Measurements from ENCODE around the gene OR2T27.
"Not testable (repeated sequence)": the region's sequence is repeated elsewhere in the genome, so short reads cannot be mapped to it uniquely, and the experiment has no call there.

Gene OR2T27

GRCh38 chr1:248655354-248655753, at the start of gene OR2T27:
OR2T27 (minus strand) TSS chr1:248655528; CDS start chr1:248650884, 4,644 bp downstream.
- DNase-seq (ENCODE audit: low read depth) = not testable (repeated sequence)

- DNase-seq (ENCODE audit: low read depth) = no peak
These were observed 49.3 kb upstream of the OR2T27 start for GRCh38 chr1:248704606-248705005.

- DNase-seq (ENCODE audit: low read depth) = no peak
These were observed 48.3 kb upstream of the OR2T27 start for GRCh38 chr1:248703674-248704073.

- DNase-seq (ENCODE audit: low read depth) = no peak
These were observed 47.4 kb upstream of the OR2T27 start, which contains the start of gene OR14I1 for GRCh38 chr1:248702714-248703113. OR14I1 (minus strand) TSS chr1:248702766.

GRCh38 chr1:248699099-248699498, 43.8 kb upstream of the OR2T27 start:
- DNase-seq (ENCODE audit: low read depth) = no peak

- DNase-seq (ENCODE audit: low read depth) = no peak
These were observed 42.6 kb upstream of the OR2T27 start for GRCh38 chr1:248697907-248698306.

GRCh38 chr1:248696774-248697173, 41.4 kb upstream of the OR2T27 start:
- no peak for DNase-seq (ENCODE audit: low read depth)

GRCh38 chr1:248696261-248696660, 40.9 kb upstream of the OR2T27 start:
- no peak for DNase-seq (ENCODE audit: low read depth)

GRCh38 chr1:248695451-248696132, 40.3 kb upstream of the OR2T27 start:
- no peak for DNase-seq (ENCODE audit: low read depth)

- no peak for DNase-seq (ENCODE audit: low read depth)
These were observed 36.3 kb upstream of the OR2T27 start for GRCh38 chr1:248691567-248692155.

- no peak for DNase-seq (ENCODE audit: low read depth)
These were observed 33.4 kb upstream of the OR2T27 start for GRCh38 chr1:248688527-248689298.

- no peak for DNase-seq (ENCODE audit: low read depth)
These were observed 31.5 kb upstream of the OR2T27 start for GRCh38 chr1:248686815-248687214.

- DNase-seq (ENCODE audit: low read depth) = no peak
These were observed 26.3 kb upstream of the OR2T27 start for GRCh38 chr1:248681651-248682050.

GRCh38 chr1:248670003-248670402, 14.7 kb upstream of the OR2T27 start:
- no peak for DNase-seq (ENCODE audit: low read depth)

GRCh38 chr1:248663453-248664328, 8.4 kb upstream of the OR2T27 start:
- not testable (repeated sequence) for DNase-seq (ENCODE audit: low read depth)

GRCh38 chr1:248656797-248657196, 1.5 kb upstream of the OR2T27 start:
- not testable (repeated sequence) for DNase-seq (ENCODE audit: low read depth)

GRCh38 chr1:248648770-248649536, 6.4 kb downstream of the OR2T27 start:
- DNase-seq (ENCODE audit: low read depth) = not testable (repeated sequence)

GRCh38 chr1:248645178-248645577, 10.2 kb downstream of the OR2T27 start, which contains the start of gene OR2T35:
OR2T35 (minus strand) TSS chr1:248645278; CDS start chr1:248639258, 6,020 bp downstream.
- DNase-seq (ENCODE audit: low read depth) = not testable (repeated sequence)

- not testable (repeated sequence) for DNase-seq (ENCODE audit: low read depth)
These were observed 12.2 kb downstream of the OR2T27 start for GRCh38 chr1:248642971-248643651.

GRCh38 chr1:248641583-248641982, 13.7 kb downstream of the OR2T27 start:
- DNase-seq (ENCODE audit: low read depth) = not testable (repeated sequence)

Measured in stimulated activated CD4-positive, alpha-beta T cell treated with anti-CD3 and anti-CD28 coated beads, Interleukin-2, amount 100 ng/mL, for 4 hours (primary cell).